MM.1S (cell line): Measurements from ENCODE around the gene KRT35.

ENCODE experiments used
- DNase-seq: peaks from one replicate; pipeline ENCODE4 v3.0.0-alpha.2; 2015
- H2AFZ ChIP-seq: fragments of 300-600 bp; sonication (generic); 2 replicates; pipeline ENCODE4 v1.6.0; 2016; ENCODE audit warnings: antibody characterized with exemption, low read length
- H3F3A ChIP-seq: fragments of 300-600 bp; sonication (generic); 2 replicates; pipeline ENCODE4 v1.6.1; 2016; ENCODE audit warnings: mild to moderate bottlenecking, antibody characterized with exemption, low read length, moderate library complexity, mixed read lengths; ENCODE audit not compliant: insufficient read depth
- H3K27ac ChIP-seq: fragments of 300-600 bp; sonication (generic); 2 replicates; pipeline ENCODE4 v1.5.1; 2016; ENCODE audit warnings: mild to moderate bottlenecking, low read length
- H3K27me3 ChIP-seq: fragments of 300-600 bp; sonication (generic); replicated peaks from 2 replicates; pipeline ENCODE4 v1.6.0; 2016; ENCODE audit warnings: low read length; ENCODE audit not compliant: insufficient read depth
- H3K36me3 ChIP-seq: fragments of 300-600 bp; sonication (generic); replicated peaks from 2 replicates; pipeline ENCODE4 v1.6.1; 2016; ENCODE audit warnings: mild to moderate bottlenecking, low read length, mixed read lengths; ENCODE audit not compliant: insufficient read depth
- H3K4me1 ChIP-seq: fragments of 300-600 bp; sonication (generic); 2 replicates; pipeline ENCODE4 v1.6.1; 2016; ENCODE audit warnings: low read length, mixed read lengths
- H3K4me2 ChIP-seq: fragments of 300-600 bp; sonication (generic); 2 replicates; pipeline ENCODE4 v1.6.0; 2016; ENCODE audit warnings: low read depth, low read length
- H3K4me3 ChIP-seq: fragments of 300-600 bp; sonication (generic); 2 replicates; pipeline ENCODE4 v1.5.1; 2016; ENCODE audit warnings: low read length, mixed read lengths
- H3K79me2 ChIP-seq: fragments of 300-600 bp; sonication (generic); 2 replicates; pipeline ENCODE4 v1.6.1; 2016; ENCODE audit warnings: mixed run types, low read length, mixed read lengths
- H3K9ac ChIP-seq: fragments of 300-600 bp; sonication (generic); 2 replicates; pipeline ENCODE4 v1.6.1; 2016; ENCODE audit warnings: low read length, mixed read lengths
- H3K9me2 ChIP-seq: fragments of 300-600 bp; sonication (generic); replicated peaks from 2 replicates; pipeline ENCODE4 v1.6.1; 2016; ENCODE audit warnings: mild to moderate bottlenecking, low read length, mixed read lengths; ENCODE audit not compliant: insufficient read depth
- H3K9me3 ChIP-seq: fragments of 300-600 bp; sonication (generic); replicated peaks from 2 replicates; pipeline ENCODE4 v1.6.1; 2016; ENCODE audit warnings: mild to moderate bottlenecking, low read length, mixed read lengths; ENCODE audit not compliant: insufficient read depth
- H4K20me1 ChIP-seq: fragments of 300-600 bp; sonication (generic); 2 replicates; pipeline ENCODE4 v1.6.1; 2016; ENCODE audit warnings: mild to moderate bottlenecking, low read length, moderate library complexity, mixed read lengths; ENCODE audit not compliant: insufficient read depth
- EZH2 ChIP-seq: fragments of 300-600 bp; sonication (generic); optimal IDR thresholded peaks from 2 replicates; pipeline ENCODE3; 2017; ENCODE audit warnings: low read depth, mild to moderate bottlenecking, antibody characterized with exemption, low read length, mixed read lengths
- EZH2phosphoT487 ChIP-seq: fragments of 300-600 bp; sonication (generic); IDR thresholded peaks from 2 replicates; pipeline ENCODE4 v1.6.1; 2018; ENCODE audit warnings: antibody characterized with exemption, low read length
- TF ChIP-seq, protein P1 (sequence below): fragments of 300-600 bp; sonication (generic); IDR thresholded peaks from 2 replicates; pipeline ENCODE4 v1.5.1; 2016; ENCODE audit warnings: antibody characterized with exemption, low read length, mixed read lengths

KRT35 gene

DNA sequence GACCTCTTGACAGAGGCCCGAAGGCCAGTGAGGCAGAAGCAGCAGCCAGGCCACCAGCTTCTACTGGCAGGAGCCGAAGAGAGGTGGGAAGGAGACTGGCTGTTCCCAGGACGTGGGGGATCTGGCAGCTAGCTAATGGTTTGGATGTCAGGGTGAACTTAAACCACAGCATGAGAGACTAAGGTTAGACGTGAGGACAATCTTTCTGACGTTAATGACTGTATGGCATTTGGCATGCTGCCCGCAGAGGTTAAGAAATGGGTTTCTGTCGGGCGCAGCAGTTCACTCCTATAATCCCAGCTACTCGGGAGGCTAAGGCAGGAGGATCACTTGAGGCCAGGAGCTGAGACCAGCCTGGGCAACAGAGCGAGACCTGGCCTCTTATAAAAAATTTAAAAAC lies 30.8 kb upstream of the KRT35 start:
- H3K36me3 ChIP-seq, result no peaks in the 10 kb centered on the region
- H3K9me3 ChIP-seq, result no peaks in the 10 kb centered on the region
- no peaks in the 10 kb centered on the region for H3F3A ChIP-seq
- no peak overlapping the region for H3K9ac ChIP-seq
- H3K27me3 ChIP-seq, result no peaks in the 10 kb centered on the region
- H3K27ac ChIP-seq, result no peak overlapping the region
- H3K79me2 ChIP-seq, result no peaks in the 10 kb centered on the region
- DNase-seq, result no peak
- H3K4me2 ChIP-seq, result no peak overlapping the region
- H3K4me1 ChIP-seq, result no peaks in the 10 kb centered on the region; the same call in 1 of the 2 replicates
- H3K9me2 ChIP-seq, result no peaks in the 10 kb centered on the region
- no peak overlapping the region for H2AFZ ChIP-seq
- no peak for TF ChIP-seq EZH2phosphoT487
- TF ChIP-seq, protein P1, sequence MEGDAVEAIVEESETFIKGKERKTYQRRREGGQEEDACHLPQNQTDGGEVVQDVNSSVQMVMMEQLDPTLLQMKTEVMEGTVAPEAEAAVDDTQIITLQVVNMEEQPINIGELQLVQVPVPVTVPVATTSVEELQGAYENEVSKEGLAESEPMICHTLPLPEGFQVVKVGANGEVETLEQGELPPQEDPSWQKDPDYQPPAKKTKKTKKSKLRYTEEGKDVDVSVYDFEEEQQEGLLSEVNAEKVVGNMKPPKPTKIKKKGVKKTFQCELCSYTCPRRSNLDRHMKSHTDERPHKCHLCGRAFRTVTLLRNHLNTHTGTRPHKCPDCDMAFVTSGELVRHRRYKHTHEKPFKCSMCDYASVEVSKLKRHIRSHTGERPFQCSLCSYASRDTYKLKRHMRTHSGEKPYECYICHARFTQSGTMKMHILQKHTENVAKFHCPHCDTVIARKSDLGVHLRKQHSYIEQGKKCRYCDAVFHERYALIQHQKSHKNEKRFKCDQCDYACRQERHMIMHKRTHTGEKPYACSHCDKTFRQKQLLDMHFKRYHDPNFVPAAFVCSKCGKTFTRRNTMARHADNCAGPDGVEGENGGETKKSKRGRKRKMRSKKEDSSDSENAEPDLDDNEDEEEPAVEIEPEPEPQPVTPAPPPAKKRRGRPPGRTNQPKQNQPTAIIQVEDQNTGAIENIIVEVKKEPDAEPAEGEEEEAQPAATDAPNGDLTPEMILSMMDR, result no peak
- TF ChIP-seq EZH2, result no peak
- H3K4me3 ChIP-seq, result no peak overlapping the region
- no peaks in the 10 kb centered on the region for H4K20me1 ChIP-seq

DNA sequence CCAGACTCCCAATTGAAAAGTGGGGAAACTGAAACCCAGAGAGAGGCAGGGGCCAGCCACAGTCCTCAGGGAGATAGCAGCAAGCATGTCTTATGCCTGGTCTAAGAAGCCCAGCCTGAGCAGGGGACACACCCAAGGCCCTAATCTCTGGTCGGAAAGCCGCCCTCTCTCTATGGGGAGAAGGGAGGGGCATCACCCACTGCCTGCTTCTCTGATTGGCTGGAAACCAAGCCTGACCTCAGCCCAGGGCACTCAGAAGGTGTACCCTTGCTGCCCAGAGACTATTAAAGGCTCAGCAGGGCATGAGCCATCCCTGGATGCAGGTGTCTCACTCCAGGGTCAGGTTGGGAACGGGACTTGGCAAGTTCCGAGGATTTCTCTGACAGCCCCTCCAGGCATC lies 30.2 kb upstream of the KRT35 start:
- H3K4me2 ChIP-seq, result no peak overlapping the region
- no peaks in the 10 kb centered on the region for H3K36me3 ChIP-seq
- DNase-seq, result no peak
- H3K9me2 ChIP-seq, result no peaks in the 10 kb centered on the region
- no peak overlapping the region for H2AFZ ChIP-seq
- no peaks in the 10 kb centered on the region for H3K27me3 ChIP-seq
- no peak overlapping the region for H3K27ac ChIP-seq
- no peaks in the 10 kb centered on the region for H3K79me2 ChIP-seq
- H3K9me3 ChIP-seq, result no peaks in the 10 kb centered on the region
- H3K9ac ChIP-seq, result no peak overlapping the region
- no peak overlapping the region for H3K4me3 ChIP-seq
- H3K4me1 ChIP-seq, result no peaks in the 10 kb centered on the region; the same call in 1 of the 2 replicates
- no peaks in the 10 kb centered on the region for H4K20me1 ChIP-seq
- H3F3A ChIP-seq, result no peaks in the 10 kb centered on the region
- TF ChIP-seq EZH2 (no peak), EZH2phosphoT487 (no peak)
- TF ChIP-seq, protein P1, result no peak

- H3K36me3 ChIP-seq, result no peaks in the 10 kb centered on the region
- no peaks in the 10 kb centered on the region for H4K20me1 ChIP-seq
- no peak overlapping the region for H3K27ac ChIP-seq
- H3F3A ChIP-seq, result no peaks in the 10 kb centered on the region
- H3K4me1 ChIP-seq, result no peaks in the 10 kb centered on the region; the same call in 1 of the 2 replicates
- no peak overlapping the region for H2AFZ ChIP-seq
- H3K4me2 ChIP-seq, result no peak overlapping the region
- no peak overlapping the region for H3K9ac ChIP-seq
- no peak for DNase-seq
- no peak for TF ChIP-seq EZH2
- TF ChIP-seq, protein P1, result no peak
- no peak for TF ChIP-seq EZH2phosphoT487
- no peaks in the 10 kb centered on the region for H3K9me3 ChIP-seq
- H3K9me2 ChIP-seq, result no peaks in the 10 kb centered on the region
- no peaks in the 10 kb centered on the region for H3K27me3 ChIP-seq
- H3K4me3 ChIP-seq, result no peak overlapping the region
- H3K79me2 ChIP-seq, result no peaks in the 10 kb centered on the region
Observed at GRCh38 chr17:41510251-41511065, 29.5 kb upstream of the KRT35 start.
